ENCODE measurements around the gene PLEKHO2. TPM values are rescaled to one million over a fixed set of nuclear protein-coding genes. Genes with fewer than 3 reads are reported as not detected.
"Not testable (repeated sequence)": the region's sequence is repeated elsewhere in the genome, so short reads cannot be mapped to it uniquely, and the experiment has no call there.

The PLEKHO2 gene, protein sequence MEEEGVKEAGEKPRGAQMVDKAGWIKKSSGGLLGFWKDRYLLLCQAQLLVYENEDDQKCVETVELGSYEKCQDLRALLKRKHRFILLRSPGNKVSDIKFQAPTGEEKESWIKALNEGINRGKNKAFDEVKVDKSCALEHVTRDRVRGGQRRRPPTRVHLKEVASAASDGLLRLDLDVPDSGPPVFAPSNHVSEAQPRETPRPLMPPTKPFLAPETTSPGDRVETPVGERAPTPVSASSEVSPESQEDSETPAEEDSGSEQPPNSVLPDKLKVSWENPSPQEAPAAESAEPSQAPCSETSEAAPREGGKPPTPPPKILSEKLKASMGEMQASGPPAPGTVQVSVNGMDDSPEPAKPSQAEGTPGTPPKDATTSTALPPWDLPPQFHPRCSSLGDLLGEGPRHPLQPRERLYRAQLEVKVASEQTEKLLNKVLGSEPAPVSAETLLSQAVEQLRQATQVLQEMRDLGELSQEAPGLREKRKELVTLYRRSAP
- total RNA-seq: 10 to 100 TPM in 1 of 2 donors, 1 to 10 TPM in 1; 8.6 to 31.8 TPM

DNA sequence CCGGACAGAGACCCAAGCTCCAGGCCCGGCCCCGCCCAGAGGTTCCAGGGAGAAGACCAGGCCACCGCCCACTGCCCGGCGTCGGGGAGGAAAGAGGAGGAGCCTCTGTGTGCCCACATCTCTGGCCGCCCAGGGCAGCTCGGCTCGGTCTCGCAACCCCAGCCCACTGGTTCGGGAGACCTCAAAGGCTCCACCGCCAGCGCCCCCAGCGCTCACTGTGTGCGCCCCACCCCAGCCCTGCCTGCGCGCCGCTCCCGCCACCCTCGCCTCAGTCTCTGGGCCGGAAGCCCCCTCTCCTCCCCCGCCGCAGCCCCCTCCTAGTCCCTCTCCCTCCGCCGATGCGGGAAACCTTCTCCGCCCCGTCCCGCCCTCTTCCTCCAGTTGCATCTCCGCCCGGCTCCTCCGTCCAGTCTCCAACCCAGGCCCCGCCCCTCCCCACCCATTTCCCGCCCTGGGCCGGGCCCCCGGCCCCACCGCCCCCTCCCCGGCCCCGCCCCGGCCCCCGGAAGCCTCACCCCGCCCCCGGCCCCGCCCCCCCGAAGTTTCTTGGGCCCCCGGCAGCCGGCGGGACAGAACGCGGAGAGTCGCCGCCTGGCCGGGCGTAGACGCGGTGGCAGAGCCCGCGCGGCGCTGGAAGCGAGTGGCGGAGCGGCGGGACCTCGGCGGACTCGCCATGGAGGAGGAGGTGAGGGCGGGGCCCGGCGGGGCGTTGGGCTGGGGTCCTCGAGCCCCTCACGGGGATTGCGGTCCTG, at the start of gene PLEKHO2:
Gene PLEKHO2, plus strand, starts transcription at position 572 of the 752 bp plus-strand sequence. Its CDS starts 102 bp downstream, at position 674.
- H3K4me1 ChIP-seq (replicated peaks): peaks cover 12% of the 10 kb centered on the region
- intact Hi-C loops (cut with DNase I): loop anchor here (5.0 kb wide), 3 partner anchors 56 to 146 kb away; partner anchors contain the start of genes ANKDD1A and SPG21

DNA sequence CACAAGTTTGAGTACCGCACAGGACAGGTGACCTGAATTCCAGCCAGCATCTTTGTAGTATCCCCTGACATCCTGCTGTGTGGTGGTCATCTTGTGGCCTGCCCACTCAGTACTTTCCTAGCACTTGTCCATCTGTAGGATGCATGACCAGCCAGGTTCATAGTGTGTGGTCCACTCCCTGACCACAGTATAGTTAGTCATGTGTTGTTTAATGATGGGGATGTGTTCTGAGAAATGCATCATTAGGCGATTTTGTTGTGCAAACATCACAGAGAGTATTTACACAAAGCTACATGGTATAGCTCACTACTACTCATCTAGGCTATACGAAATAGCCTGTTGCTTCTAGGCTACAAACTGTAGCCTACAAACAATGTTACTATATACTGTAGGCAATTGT, 49.4 kb upstream of the PLEKHO2 start:
- no peak overlapping the region for H3K27ac ChIP-seq
- no peaks in the 10 kb centered on the region for H3K9me3 ChIP-seq
- 82% methylated on average over 3 of the region's 3 CpGs for WGBS
- H3K27me3 ChIP-seq (replicated peaks; ENCODE audit: insufficient read depth): no peaks in the 10 kb centered on the region
- no peak for DNase-seq (ENCODE audit: low spot score)
- H3K4me1 ChIP-seq (replicated peaks): no peaks in the 10 kb centered on the region
- TF ChIP-seq POLR2A (IDR thresholded peaks at IDR 0.05) (no peak), POLR2AphosphoS5 (IDR thresholded peaks at IDR 0.05) (no peak)
- TF ChIP-seq, protein P1, sequence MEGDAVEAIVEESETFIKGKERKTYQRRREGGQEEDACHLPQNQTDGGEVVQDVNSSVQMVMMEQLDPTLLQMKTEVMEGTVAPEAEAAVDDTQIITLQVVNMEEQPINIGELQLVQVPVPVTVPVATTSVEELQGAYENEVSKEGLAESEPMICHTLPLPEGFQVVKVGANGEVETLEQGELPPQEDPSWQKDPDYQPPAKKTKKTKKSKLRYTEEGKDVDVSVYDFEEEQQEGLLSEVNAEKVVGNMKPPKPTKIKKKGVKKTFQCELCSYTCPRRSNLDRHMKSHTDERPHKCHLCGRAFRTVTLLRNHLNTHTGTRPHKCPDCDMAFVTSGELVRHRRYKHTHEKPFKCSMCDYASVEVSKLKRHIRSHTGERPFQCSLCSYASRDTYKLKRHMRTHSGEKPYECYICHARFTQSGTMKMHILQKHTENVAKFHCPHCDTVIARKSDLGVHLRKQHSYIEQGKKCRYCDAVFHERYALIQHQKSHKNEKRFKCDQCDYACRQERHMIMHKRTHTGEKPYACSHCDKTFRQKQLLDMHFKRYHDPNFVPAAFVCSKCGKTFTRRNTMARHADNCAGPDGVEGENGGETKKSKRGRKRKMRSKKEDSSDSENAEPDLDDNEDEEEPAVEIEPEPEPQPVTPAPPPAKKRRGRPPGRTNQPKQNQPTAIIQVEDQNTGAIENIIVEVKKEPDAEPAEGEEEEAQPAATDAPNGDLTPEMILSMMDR (IDR thresholded peaks at IDR 0.05): no peak
- H3K4me3 ChIP-seq: no peak overlapping the region
- intact Hi-C loops (cut with DNase I): no loop called here
- no peaks in the 10 kb centered on the region for H3K36me3 ChIP-seq

More for the DNA sequence above, at the start of gene PLEKHO2:
- Histone ChIP-seq H3K4me3 (peak within 1 kb of the TSS; percentile 91 to 96), H3K36me3 (no peaks in the 10 kb centered on the region), H3K27me3 (replicated peaks; ENCODE audit: insufficient read depth) (no peaks in the 10 kb centered on the region), H3K27ac (peak within 1 kb of the TSS; percentile 91 to 93), H3K9me3 (no peaks in the 10 kb centered on the region)
- under 1% methylated on average over 27 of the region's 75 CpGs for WGBS
- DNase-seq (ENCODE audit: low spot score): peak; percentile 97
- TF ChIP-seq, protein P1 (IDR thresholded peaks at IDR 0.05): peak in 1 of 4 experiments; percentile 18
- TF ChIP-seq POLR2AphosphoS5 (IDR thresholded peaks at IDR 0.05): peak; percentile 55
- peak; percentile 80 for TF ChIP-seq POLR2A (IDR thresholded peaks at IDR 0.05)

DNA sequence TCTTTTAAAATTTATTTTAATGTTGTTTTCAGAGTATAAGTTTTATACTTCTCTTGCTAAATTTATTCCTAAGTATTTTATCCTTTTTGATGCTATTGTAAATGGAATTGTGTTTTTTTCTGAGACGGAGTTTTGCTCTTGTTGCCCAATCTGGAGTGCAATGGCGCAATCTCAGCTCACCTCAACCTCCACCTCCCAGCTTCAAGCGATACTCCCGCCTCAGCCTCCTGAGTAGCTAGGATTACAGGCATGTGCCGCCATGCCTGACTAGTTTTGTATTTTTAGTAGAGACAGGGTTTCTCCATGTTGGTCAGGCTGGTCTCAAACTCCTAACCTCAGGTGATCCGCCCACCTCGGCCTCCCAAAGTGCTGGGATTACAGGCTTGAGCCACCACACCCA, 46.4 kb upstream of the PLEKHO2 start:
- intact Hi-C loops (cut with DNase I); H3K9me3 ChIP-seq; H3K27ac ChIP-seq; H3K4me1 ChIP-seq (replicated peaks); H3K4me3 ChIP-seq; H3K27me3 ChIP-seq (replicated peaks; ENCODE audit: insufficient read depth); DNase-seq (ENCODE audit: low spot score); H3K36me3 ChIP-seq: not testable (repeated sequence)
- WGBS: 94% methylated on average over 7 of the region's 7 CpGs

DNA sequence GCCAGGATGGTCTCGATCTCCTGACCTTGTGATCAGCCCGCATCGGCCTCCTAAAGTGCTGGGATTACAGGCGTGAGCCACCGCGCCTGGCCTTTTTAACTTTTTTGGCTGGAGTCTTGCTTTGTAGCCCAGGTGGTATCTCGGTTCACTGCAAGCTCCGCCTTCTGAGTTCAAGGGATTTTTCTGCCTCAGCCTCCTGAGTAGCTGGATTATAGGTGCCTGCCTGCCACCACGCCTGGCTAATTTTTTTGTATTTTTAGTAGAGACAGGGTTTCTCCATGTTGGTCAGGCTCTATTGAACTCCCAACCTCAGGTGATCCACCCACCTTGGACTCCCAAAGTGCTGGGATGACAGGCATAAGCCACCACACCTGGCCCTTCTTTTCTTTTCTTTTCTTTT, 45.8 kb upstream of the PLEKHO2 start:
- H3K27me3 ChIP-seq (replicated peaks; ENCODE audit: insufficient read depth); H3K27ac ChIP-seq; H3K4me3 ChIP-seq; H3K36me3 ChIP-seq; intact Hi-C loops (cut with DNase I); DNase-seq (ENCODE audit: low spot score); H3K4me1 ChIP-seq (replicated peaks); H3K9me3 ChIP-seq: not testable (repeated sequence)
- 94% methylated on average over 9 of the region's 9 CpGs for WGBS

DNA sequence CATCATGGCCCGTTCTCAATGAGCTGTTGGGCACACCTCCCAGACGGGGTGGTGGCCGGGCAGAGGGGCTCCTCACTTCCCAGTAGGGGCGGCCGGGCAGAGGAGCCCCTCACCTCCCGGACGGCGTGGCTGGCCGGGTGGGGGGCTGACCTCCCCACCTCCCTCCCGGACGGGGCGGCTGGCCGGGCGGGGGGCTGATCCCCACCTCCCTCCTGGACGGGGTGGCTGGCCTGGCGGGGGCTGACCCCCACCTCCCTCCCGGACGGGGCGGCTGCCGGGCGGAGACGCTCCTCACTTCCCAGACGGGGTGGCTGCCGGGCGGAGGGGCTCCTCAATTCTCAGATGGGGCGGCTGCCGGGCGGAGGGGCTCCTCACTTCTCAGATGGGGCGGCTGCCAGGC, 42.8 kb upstream of the PLEKHO2 start:
- H3K27me3 ChIP-seq (replicated peaks; ENCODE audit: insufficient read depth); H3K9me3 ChIP-seq; H3K36me3 ChIP-seq; H3K27ac ChIP-seq; H3K4me1 ChIP-seq (replicated peaks); H3K4me3 ChIP-seq; intact Hi-C loops (cut with DNase I); DNase-seq (ENCODE audit: low spot score): not testable (repeated sequence)
- WGBS: no CpG with 5 or more reads among the region's 29 CpGs

DNA sequence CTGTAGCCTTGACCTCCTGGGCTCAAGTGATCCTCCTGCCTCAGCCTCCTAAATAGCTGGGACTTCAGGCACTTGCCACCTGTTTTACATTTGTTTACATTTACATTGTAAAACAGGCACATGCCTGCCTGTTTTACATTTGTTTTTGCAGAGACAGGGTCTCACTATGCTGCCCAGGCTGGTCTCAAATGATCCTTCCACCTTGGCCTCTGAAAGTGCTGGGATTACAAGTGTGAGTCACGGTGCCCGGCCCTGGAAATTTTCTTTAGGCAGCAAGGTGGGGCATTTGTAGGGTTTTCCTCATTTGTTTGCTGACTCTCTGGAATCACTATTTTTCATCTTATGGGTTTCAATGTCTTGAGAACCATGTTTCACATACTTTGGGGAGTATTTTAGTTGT, 41.2 kb upstream of the PLEKHO2 start:
- no peak for DNase-seq (ENCODE audit: low spot score)
- Histone ChIP-seq H3K36me3 (no peaks in the 10 kb centered on the region), H3K9me3 (no peaks in the 10 kb centered on the region), H3K27ac (no peak overlapping the region), H3K4me3 (no peak overlapping the region), H3K27me3 (replicated peaks; ENCODE audit: insufficient read depth) (no peaks in the 10 kb centered on the region), H3K4me1 (replicated peaks) (no peaks in the 10 kb centered on the region)
- WGBS: 100% methylated on average over 2 of the region's 2 CpGs
- TF ChIP-seq POLR2A (IDR thresholded peaks at IDR 0.05): no peak
- TF ChIP-seq POLR2AphosphoS5 (IDR thresholded peaks at IDR 0.05): no peak
- TF ChIP-seq, protein P1 (IDR thresholded peaks at IDR 0.05): no peak
- intact Hi-C loops (cut with DNase I): no loop called here
